ENCODE measurements around the gene TNNT1. TPM values are rescaled to one million over a fixed set of nuclear protein-coding genes. Genes with fewer than 3 reads are reported as not detected.
"Not testable (repeated sequence)": the region's sequence is repeated elsewhere in the genome, so short reads cannot be mapped to it uniquely, and the experiment has no call there.

Gene TNNT1
- total RNA-seq, 1 donor from 2014 or later: 2.8 TPM

GRCh38 chr19:55111238-55111831, 37.7 kb downstream of the TNNT1 start:
- H3K27me3 Mint-ChIP-seq (ENCODE audit: unreplicated experiment): peaks cover 20% of the 10 kb centered on the region
- no peaks in the 10 kb centered on the region for H3K9me3 Mint-ChIP-seq (ENCODE audit: unreplicated experiment)
- no peak for TF ChIP-seq CTCF (IDR thresholded peaks at IDR 0.05; ENCODE audit: unreplicated experiment)
- H3K4me1 Mint-ChIP-seq (ENCODE audit: unreplicated experiment): peaks cover 16% of the 10 kb centered on the region
- no peak for DNase-seq (ENCODE audit: low spot score)
- H3K4me3 Mint-ChIP-seq (ENCODE audit: unreplicated experiment): peak overlapping the region; percentile 56
- peaks cover 26% of the 10 kb centered on the region for H3K36me3 Mint-ChIP-seq (ENCODE audit: low read depth, unreplicated experiment)
- H3K27ac Mint-ChIP-seq (ENCODE audit: unreplicated experiment): peak overlapping the region; percentile 42

- Mint-ChIP-seq H3K27me3 (ENCODE audit: unreplicated experiment) (peaks cover 11% of the 10 kb centered on the region), H3K4me1 (ENCODE audit: unreplicated experiment) (peaks cover 2% of the 10 kb centered on the region), H3K36me3 (ENCODE audit: low read depth, unreplicated experiment) (peaks cover 23% of the 10 kb centered on the region), H3K9me3 (ENCODE audit: unreplicated experiment) (no peaks in the 10 kb centered on the region), H3K27ac (ENCODE audit: unreplicated experiment) (no peak overlapping the region), H3K4me3 (ENCODE audit: unreplicated experiment) (peak overlapping the region; percentile 79)
- TF ChIP-seq CTCF (IDR thresholded peaks at IDR 0.05; ENCODE audit: unreplicated experiment): no peak
- DNase-seq (ENCODE audit: low spot score): no peak
These were observed 39.3 kb downstream of the TNNT1 start for GRCh38 chr19:55109527-55110291.

- H3K4me1 Mint-ChIP-seq (ENCODE audit: unreplicated experiment); H3K27ac Mint-ChIP-seq (ENCODE audit: unreplicated experiment); H3K4me3 Mint-ChIP-seq (ENCODE audit: unreplicated experiment); H3K9me3 Mint-ChIP-seq (ENCODE audit: unreplicated experiment); DNase-seq (ENCODE audit: low spot score): not testable (repeated sequence)
- Mint-ChIP-seq H3K27me3 (ENCODE audit: unreplicated experiment) (peaks cover 11% of the 10 kb centered on the region), H3K36me3 (ENCODE audit: low read depth, unreplicated experiment) (peaks cover 31% of the 10 kb centered on the region)
These were observed 41.8 kb downstream of the TNNT1 start for GRCh38 chr19:55107252-55107651.

GRCh38 chr19:55106591-55106990, 42.4 kb downstream of the TNNT1 start:
- no peak overlapping the region for H3K27ac Mint-ChIP-seq (ENCODE audit: unreplicated experiment)
- peaks cover 11% of the 10 kb centered on the region for H3K27me3 Mint-ChIP-seq (ENCODE audit: unreplicated experiment)
- TF ChIP-seq CTCF (IDR thresholded peaks at IDR 0.05; ENCODE audit: unreplicated experiment): no peak

GRCh38 chr19:55105237-55105636, 43.8 kb downstream of the TNNT1 start:
- H3K4me1 Mint-ChIP-seq (ENCODE audit: unreplicated experiment): peaks cover 2% of the 10 kb centered on the region
- no peaks in the 10 kb centered on the region for H3K9me3 Mint-ChIP-seq (ENCODE audit: unreplicated experiment)
- peaks cover 4% of the 10 kb centered on the region for H3K27me3 Mint-ChIP-seq (ENCODE audit: unreplicated experiment)
- H3K36me3 Mint-ChIP-seq (ENCODE audit: low read depth, unreplicated experiment): peaks cover 38% of the 10 kb centered on the region
- no peak for TF ChIP-seq CTCF (IDR thresholded peaks at IDR 0.05; ENCODE audit: unreplicated experiment)
- DNase-seq (ENCODE audit: low spot score): no peak
- no peak overlapping the region for H3K27ac Mint-ChIP-seq (ENCODE audit: unreplicated experiment)
- no peak overlapping the region for H3K4me3 Mint-ChIP-seq (ENCODE audit: unreplicated experiment)

More at GRCh38 chr19:55106591-55106990, 42.4 kb downstream of the TNNT1 start:
- no peak for DNase-seq (ENCODE audit: low spot score)
- Mint-ChIP-seq H3K4me1 (ENCODE audit: unreplicated experiment) (peaks cover 2% of the 10 kb centered on the region), H3K36me3 (ENCODE audit: low read depth, unreplicated experiment) (peaks cover 37% of the 10 kb centered on the region), H3K9me3 (ENCODE audit: unreplicated experiment) (no peaks in the 10 kb centered on the region), H3K4me3 (ENCODE audit: unreplicated experiment) (peak overlapping the region; percentile 21)

Measured in endothelial cell (in vitro differentiated cells).